ENCODE measurements around the gene DDIT4L. TPM values are rescaled to one million over a fixed set of nuclear protein-coding genes. Genes with fewer than 3 reads are reported as not detected.

DDIT4L gene
- total and polyA plus RNA-seq, 10 donors, result 0.17 to 1.6 (median 0.38) TPM

DNA sequence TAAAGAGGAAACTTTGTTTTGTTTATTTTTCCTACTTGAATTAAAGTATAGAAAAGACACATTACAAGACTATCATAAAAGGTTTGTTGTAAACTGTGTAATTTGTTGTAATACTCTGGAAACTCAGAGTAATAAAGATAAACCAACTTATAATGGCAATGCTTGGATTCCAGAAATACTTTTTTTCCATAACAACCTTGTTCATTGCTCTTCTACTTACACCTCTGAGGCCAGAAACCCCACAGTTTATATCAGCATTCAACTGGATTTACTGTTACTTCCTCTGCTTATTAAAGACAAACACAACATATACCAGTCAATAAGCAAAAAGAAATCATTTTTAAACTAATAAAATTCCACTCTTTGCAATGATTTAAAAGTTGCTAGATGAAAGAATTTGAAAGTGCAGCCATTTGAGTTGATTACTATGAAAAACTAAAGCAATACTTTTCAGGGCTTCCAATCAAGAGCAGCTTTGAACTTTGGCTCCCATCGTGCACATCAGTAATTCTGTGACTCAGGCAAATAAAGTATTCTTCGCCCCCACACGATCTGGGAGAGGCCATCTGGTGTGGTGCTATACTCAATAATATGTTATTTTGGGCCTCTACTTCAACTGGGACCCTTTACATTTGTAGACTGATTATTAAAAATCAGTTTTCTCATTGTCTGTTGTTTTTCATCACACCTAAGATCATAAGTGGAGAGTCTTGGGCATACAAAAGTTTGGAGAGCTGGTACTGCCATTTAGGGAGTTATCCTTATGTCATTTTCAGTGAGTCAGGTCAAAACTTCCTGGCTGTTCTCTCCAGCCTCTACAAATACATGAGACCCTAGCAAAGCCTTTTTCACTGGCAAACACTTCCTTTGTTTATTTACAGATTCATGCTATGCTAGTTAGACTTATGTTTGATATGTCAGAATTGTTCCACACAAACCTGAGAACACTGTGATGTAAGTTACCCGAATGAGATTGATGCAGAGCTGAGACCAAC is 20.5 kb downstream of the DDIT4L start:
- intact Hi-C loops (cut with DNase I; ENCODE audit: low total_unique reads), result no loop called here

DNA sequence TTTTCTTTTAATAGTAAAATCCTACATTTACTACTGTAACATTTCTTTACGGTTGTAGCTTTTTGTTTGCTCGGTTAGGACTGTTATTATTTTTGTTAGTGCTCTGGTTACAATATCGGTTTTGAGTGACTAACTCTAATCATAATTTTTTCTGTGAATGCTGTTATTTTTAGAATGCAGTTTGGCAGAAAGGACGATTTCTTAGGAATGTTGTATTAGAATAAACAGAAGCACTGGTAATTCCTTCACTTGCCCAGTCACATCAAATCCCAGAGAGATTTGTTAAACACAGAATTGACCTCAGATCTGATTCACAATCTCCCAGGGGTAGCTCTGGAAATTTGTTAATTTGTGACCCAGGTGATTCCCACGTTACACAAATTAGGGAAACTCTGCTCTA is 21.7 kb downstream of the DDIT4L start:
- Histone ChIP-seq H3K9me3 (no peaks in the 10 kb centered on the region), H3K36me3 (no peaks in the 10 kb centered on the region), H3K4me1 (peaks cover 0 to 4% (median 0%) of the 10 kb centered on the region in 6 donors), H3K27me3 (replicated peaks in 1 of 7) (no peaks in the 10 kb centered on the region), H3K4me3 (no peak overlapping the region), H3K27ac (peak overlapping the region in 1 of 8 donors; percentile 15)
- intact Hi-C loops (cut with DNase I; ENCODE audit: low total_unique reads), result no loop called here
- no peak for DNase-seq
- 61 to 78% (median 71%) methylated on average over 5 of the region's 5 CpGs for WGBS, 5 donors
- TF ChIP-seq, protein P1, sequence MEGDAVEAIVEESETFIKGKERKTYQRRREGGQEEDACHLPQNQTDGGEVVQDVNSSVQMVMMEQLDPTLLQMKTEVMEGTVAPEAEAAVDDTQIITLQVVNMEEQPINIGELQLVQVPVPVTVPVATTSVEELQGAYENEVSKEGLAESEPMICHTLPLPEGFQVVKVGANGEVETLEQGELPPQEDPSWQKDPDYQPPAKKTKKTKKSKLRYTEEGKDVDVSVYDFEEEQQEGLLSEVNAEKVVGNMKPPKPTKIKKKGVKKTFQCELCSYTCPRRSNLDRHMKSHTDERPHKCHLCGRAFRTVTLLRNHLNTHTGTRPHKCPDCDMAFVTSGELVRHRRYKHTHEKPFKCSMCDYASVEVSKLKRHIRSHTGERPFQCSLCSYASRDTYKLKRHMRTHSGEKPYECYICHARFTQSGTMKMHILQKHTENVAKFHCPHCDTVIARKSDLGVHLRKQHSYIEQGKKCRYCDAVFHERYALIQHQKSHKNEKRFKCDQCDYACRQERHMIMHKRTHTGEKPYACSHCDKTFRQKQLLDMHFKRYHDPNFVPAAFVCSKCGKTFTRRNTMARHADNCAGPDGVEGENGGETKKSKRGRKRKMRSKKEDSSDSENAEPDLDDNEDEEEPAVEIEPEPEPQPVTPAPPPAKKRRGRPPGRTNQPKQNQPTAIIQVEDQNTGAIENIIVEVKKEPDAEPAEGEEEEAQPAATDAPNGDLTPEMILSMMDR (IDR thresholded peaks at IDR 0.05 in 8 of 11, conservative IDR thresholded peaks at IDR 0.05 in 3 of 11), result no peak
- no peak for TF ChIP-seq POLR2AphosphoS5 (IDR thresholded peaks at IDR 0.05)
- no peak for TF ChIP-seq POLR2A (IDR thresholded peaks at IDR 0.05)

More for the DNA sequence above, 20.5 kb downstream of the DDIT4L start:
- WGBS, 5 donors, result 72 to 84% (median 75%) methylated on average over 4 of the region's 4 CpGs
- no peak overlapping the region for H3K4me3 ChIP-seq
- TF ChIP-seq, protein P1 (IDR thresholded peaks at IDR 0.05 in 8 of 11, conservative IDR thresholded peaks at IDR 0.05 in 3 of 11), result no peak
- no peak for TF ChIP-seq POLR2A (IDR thresholded peaks at IDR 0.05)
- no peak for TF ChIP-seq POLR2AphosphoS5 (IDR thresholded peaks at IDR 0.05)
- no peak overlapping the region for H3K27ac ChIP-seq
- H3K36me3 ChIP-seq, result no peaks in the 10 kb centered on the region
- peaks cover 0 to 4% (median 0%) of the 10 kb centered on the region in 6 donors for H3K4me1 ChIP-seq
- no peaks in the 10 kb centered on the region for H3K27me3 ChIP-seq (replicated peaks in 1 of 7)
- DNase-seq, result no peak
- H3K9me3 ChIP-seq, result no peaks in the 10 kb centered on the region

DNA sequence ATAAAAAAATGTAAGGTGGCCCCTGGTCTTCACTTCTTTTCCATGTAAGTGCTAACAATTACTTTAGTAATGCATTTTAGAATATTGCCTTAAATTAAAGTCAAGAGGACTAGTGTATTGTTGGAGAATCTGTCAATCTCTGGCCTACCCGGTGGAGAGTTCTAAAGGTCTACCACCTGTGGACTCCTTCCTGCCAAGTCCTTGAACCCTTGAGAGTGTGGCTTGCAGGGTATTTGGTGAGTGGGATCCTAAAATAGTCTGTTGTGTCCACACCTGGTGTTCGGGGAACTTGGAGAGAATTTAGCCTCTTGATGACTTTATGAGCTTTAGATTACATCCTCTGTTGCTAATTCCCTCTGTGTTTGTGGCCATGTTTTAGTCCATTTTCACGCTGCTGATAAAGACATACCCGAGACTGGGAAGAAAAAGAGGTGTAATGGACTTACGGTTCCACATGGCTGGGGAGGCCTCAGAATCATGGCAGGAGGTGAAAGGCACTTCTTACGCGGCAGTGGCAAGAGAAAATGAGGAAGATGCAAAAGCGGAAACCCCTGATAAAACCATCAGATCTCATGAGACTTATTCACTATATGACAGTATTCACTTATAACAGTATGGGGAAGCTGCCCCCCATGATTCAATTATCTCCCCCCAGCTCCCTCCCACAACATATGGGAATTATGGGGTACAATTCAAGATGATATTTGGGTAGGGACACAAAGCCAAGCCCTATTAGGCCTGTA is 23.8 kb downstream of the DDIT4L start:
- H3K9me3 ChIP-seq, result peaks cover 0 to 16% (median 12%) of the 10 kb centered on the region in 8 donors
- no peak overlapping the region for H3K27ac ChIP-seq
- H3K4me1 ChIP-seq, result peaks cover 0 to 4% (median 0%) of the 10 kb centered on the region in 6 donors
- no peak for TF ChIP-seq POLR2A (IDR thresholded peaks at IDR 0.05)
- TF ChIP-seq, protein P1 (IDR thresholded peaks at IDR 0.05 in 8 of 11, conservative IDR thresholded peaks at IDR 0.05 in 3 of 11), result no peak
- TF ChIP-seq POLR2AphosphoS5 (IDR thresholded peaks at IDR 0.05), result no peak
- H3K36me3 ChIP-seq, result no peaks in the 10 kb centered on the region
- H3K4me3 ChIP-seq, result no peak overlapping the region
- 64 to 82% (median 73%) methylated on average over 8 of the region's 8 CpGs for WGBS, 5 donors
- H3K27me3 ChIP-seq (replicated peaks in 1 of 7), result no peaks in the 10 kb centered on the region
- DNase-seq, result no peak
- intact Hi-C loops (cut with DNase I; ENCODE audit: low total_unique reads), result no loop called here
